ENCODE data around the gene KCNQ1.

GRCh38 chr11:2737226-2737590, 292.4 kb downstream of the KCNQ1 start:
- no peak for TF ChIP-seq CTCF (IDR thresholded peaks at IDR 0.05)
- TF ChIP-seq POLR2A (IDR thresholded peaks at IDR 0.05) = no peak
- TF ChIP-seq POLR2AphosphoS5 (IDR thresholded peaks at IDR 0.05) = no peak
